Small intestine (tissue), 7 donors: ENCODE results near the gene GLRX3. TPM values are rescaled to one million over a fixed set of nuclear protein-coding genes. Genes with fewer than 3 reads are reported as not detected.
"Not testable (repeated sequence)": the region's sequence is repeated elsewhere in the genome, so short reads cannot be mapped to it uniquely, and the experiment has no call there.

Experiments
- DNase-seq, 2 donors: peaks; one replicate each; pipeline versions ENCODE4 v3.0.0 to v3.0.0-alpha.2; 2013
- FAIRE-seq: peaks from 2 replicates; lab custom pipeline; 2012; peaks lifted over from hg19 to GRCh38; lab: Jason Lieb, UNC
- H3K27ac ChIP-seq, 3 donors: one replicate each; pipeline ENCODE4 v1.5.1; 2013; ENCODE audit warnings: low read length in 2 of 3, mild to moderate bottlenecking in 2 of 3, control low read depth in 1 of 3, inconsistent platforms in 1 of 3, low read depth in 1 of 3, moderate library complexity in 1 of 3
- H3K27me3 ChIP-seq, 3 donors: one replicate each; pipeline ENCODE4 v1.6.1; 2013; ENCODE audit warnings: low read length in 3 of 3, inconsistent platforms in 1 of 3; ENCODE audit not compliant: control insufficient read depth in 3 of 3, insufficient read depth in 3 of 3
- H3K36me3 ChIP-seq, 3 donors: one replicate each; pipeline ENCODE4 v1.6.1; 2013; ENCODE audit warnings: low read length in 3 of 3, inconsistent platforms in 1 of 3, low read depth in 1 of 3, mild to moderate bottlenecking in 1 of 3, moderate library complexity in 1 of 3; ENCODE audit not compliant: control insufficient read depth in 3 of 3, insufficient read depth in 2 of 3
- H3K4me1 ChIP-seq, 3 donors: one replicate each; pipeline ENCODE4 v1.6.1; 2013; ENCODE audit warnings: low read length in 2 of 3, inconsistent platforms in 1 of 3, low read depth in 1 of 3, mild to moderate bottlenecking in 1 of 3, moderate library complexity in 1 of 3; ENCODE audit not compliant: control insufficient read depth in 3 of 3, insufficient read depth in 2 of 3
- H3K4me3 ChIP-seq, 3 donors: one replicate each; pipeline ENCODE4 v1.5.1; 2013; ENCODE audit warnings: low read length in 3 of 3, control low read depth in 1 of 3, inconsistent platforms in 1 of 3, low read depth in 1 of 3, mild to moderate bottlenecking in 1 of 3, moderate library complexity in 1 of 3
- H3K9me3 ChIP-seq, 2 donors: one replicate each; pipeline ENCODE4 v1.6.1; 2013; ENCODE audit warnings: low read depth in 1 of 2, low read length in 1 of 2; ENCODE audit not compliant: control insufficient read depth in 2 of 2, insufficient read depth in 1 of 2
- WGBS, 3 donors: extraction: QIAGEN DNeasy Blood & Tissue Kit; methylation state at CpG; one replicate each; pipeline ENCODE4 v1.1.7; 2013; 5-methylcytosine and 5-hydroxymethylcytosine counted together
- polyA plus RNA-seq, 4 donors: library from polyadenylated mRNA; stranded (reverse) in 3 of 4; unstranded in 1 of 4; fragments of 200-250 nt in 3 of 4; fragments of 120-200 nt in 1 of 4; gene quantifications; one replicate each; pipeline versions ENCODE4 v1.2.1 to v1.2.3, GENCODE V29; 2013
- donor health status: healthy with polysubstance abuse.
- donor health status: control.
- donor health status: control.
- donor health status: Bipolar disorder and iron deficiency.
- donor health status: healthy.

Gene GLRX3
- polyA plus RNA-seq, 4 donors: 51.3 to 66.9 (median 59.3) TPM

GRCh38 chr10:130110246-130111112 is 25.7 kb upstream of the GLRX3 start, which contains the start of gene C10orf143:
Gene C10orf143 (minus strand): TSS chr10:130110830. CDS start chr10:130110772, 58 bp downstream.
- H3K27me3 ChIP-seq: no peaks in the 10 kb centered on the region
- WGBS, 3 donors: 0% methylated on average over 57 to 71 of the region's 71 CpGs
- peaks cover 2 to 5% (median 3%) of the 10 kb centered on the region in 3 donors for H3K4me1 ChIP-seq
- H3K27ac ChIP-seq: peak within 1 kb of the TSS; percentile 87 to 99 (median 91)
- peak within 1 kb of the TSS; percentile 67 to 96 (median 69) for H3K4me3 ChIP-seq
- FAIRE-seq: no peak
- peak; percentile 98 to 100 for DNase-seq
- no peaks in the 10 kb centered on the region for H3K9me3 ChIP-seq
- no peaks in the 10 kb centered on the region for H3K36me3 ChIP-seq

- H3K4me3 ChIP-seq: peak overlapping the region; percentile 55 to 96 (median 69)
- FAIRE-seq (no peak), DNase-seq (peak; percentile 98 to 99)
- no peaks in the 10 kb centered on the region for H3K9me3 ChIP-seq
- H3K27ac ChIP-seq: peak overlapping the region; percentile 70 to 99 (median 91)
- peaks cover 2 to 5% (median 3%) of the 10 kb centered on the region in 3 donors for H3K4me1 ChIP-seq
- WGBS, 3 donors: 0 to 1% (median 0%) methylated on average over 46 to 49 of the region's 49 CpGs
- H3K27me3 ChIP-seq: no peaks in the 10 kb centered on the region
- H3K36me3 ChIP-seq: no peaks in the 10 kb centered on the region
These were observed 24.9 kb upstream of the GLRX3 start for GRCh38 chr10:130111113-130111851.

GRCh38 chr10:130111852-130112180 is 24.4 kb upstream of the GLRX3 start:
- H3K27ac ChIP-seq: peak overlapping the region in 2 of 3 donors; percentile 91 to 99
- H3K27me3 ChIP-seq: no peaks in the 10 kb centered on the region
- H3K9me3 ChIP-seq: no peaks in the 10 kb centered on the region
- FAIRE-seq (no peak), DNase-seq (no peak)
- H3K4me3 ChIP-seq: peak overlapping the region; percentile 55 to 96 (median 69)
- H3K4me1 ChIP-seq: peaks cover 2 to 5% (median 3%) of the 10 kb centered on the region in 3 donors
- H3K36me3 ChIP-seq: no peaks in the 10 kb centered on the region
- WGBS, 3 donors: 68 to 83% (median 72%) methylated on average over 6 of the region's 6 CpGs

- Histone ChIP-seq H3K9me3 (peaks cover 0 to 3% of the 10 kb centered on the region in 2 donors), H3K4me1 (peaks cover 2 to 5% (median 3%) of the 10 kb centered on the region in 3 donors), H3K27ac (no peak overlapping the region), H3K4me3 (no peak overlapping the region), H3K27me3 (no peaks in the 10 kb centered on the region), H3K36me3 (no peaks in the 10 kb centered on the region)
- DNase-seq: no peak
- 93 to 99% (median 99%) methylated on average over 3 of the region's 3 CpGs for WGBS, 3 donors
- no peak for FAIRE-seq
These were observed 23.4 kb upstream of the GLRX3 start for GRCh38 chr10:130112821-130113220.

GRCh38 chr10:130116942-130117341 is 19.2 kb upstream of the GLRX3 start:
- not testable (repeated sequence) for H3K36me3 ChIP-seq, H3K4me1 ChIP-seq, H3K4me3 ChIP-seq, FAIRE-seq, H3K9me3 ChIP-seq, DNase-seq, H3K27me3 ChIP-seq, H3K27ac ChIP-seq
- WGBS, 3 donors: 97 to 98% (median 97%) methylated on average over 4 of the region's 4 CpGs

GRCh38 chr10:130117535-130117934 is 18.7 kb upstream of the GLRX3 start:
- 78 to 83% (median 78%) methylated on average over 6 of the region's 6 CpGs for WGBS, 3 donors
- H3K27me3 ChIP-seq, H3K36me3 ChIP-seq, H3K4me3 ChIP-seq, FAIRE-seq, H3K9me3 ChIP-seq, DNase-seq, H3K27ac ChIP-seq, H3K4me1 ChIP-seq: not testable (repeated sequence)

- Histone ChIP-seq H3K9me3 (peaks cover 0 to 6% of the 10 kb centered on the region in 2 donors), H3K4me1 (no peaks in the 10 kb centered on the region), H3K36me3 (no peaks in the 10 kb centered on the region), H3K27ac (no peak overlapping the region), H3K4me3 (no peak overlapping the region), H3K27me3 (peaks cover 0 to 4% (median 0%) of the 10 kb centered on the region in 3 donors)
- FAIRE-seq: no peak
- DNase-seq: no peak
- WGBS, 3 donors: 34 to 59% (median 38%) methylated on average over 13 of the region's 13 CpGs
These were observed 14.6 kb upstream of the GLRX3 start for GRCh38 chr10:130121486-130122079.
